Lower leg skin (tissue), 3 donors: ENCODE measurements around the gene CD34.

Source experiments
- POLR2A ChIP-seq, 2 donors: fragments of 450-650 bp; IDR thresholded peaks; one replicate each; pipeline ENCODE4 v1.6.1; 2016 to 2017; ENCODE audit warnings: antibody characterized with exemption in 2 of 2, mild to moderate bottlenecking in 1 of 2, moderate library complexity in 1 of 2
- TF ChIP-seq, protein P1 (sequence below), 3 donors: fragments of 450-650 bp; IDR thresholded peaks; one replicate each; pipeline ENCODE4 v1.5.1; 2016; ENCODE audit warnings: antibody characterized with exemption in 3 of 3, mild to moderate bottlenecking in 3 of 3, moderate library complexity in 2 of 3

DNA sequence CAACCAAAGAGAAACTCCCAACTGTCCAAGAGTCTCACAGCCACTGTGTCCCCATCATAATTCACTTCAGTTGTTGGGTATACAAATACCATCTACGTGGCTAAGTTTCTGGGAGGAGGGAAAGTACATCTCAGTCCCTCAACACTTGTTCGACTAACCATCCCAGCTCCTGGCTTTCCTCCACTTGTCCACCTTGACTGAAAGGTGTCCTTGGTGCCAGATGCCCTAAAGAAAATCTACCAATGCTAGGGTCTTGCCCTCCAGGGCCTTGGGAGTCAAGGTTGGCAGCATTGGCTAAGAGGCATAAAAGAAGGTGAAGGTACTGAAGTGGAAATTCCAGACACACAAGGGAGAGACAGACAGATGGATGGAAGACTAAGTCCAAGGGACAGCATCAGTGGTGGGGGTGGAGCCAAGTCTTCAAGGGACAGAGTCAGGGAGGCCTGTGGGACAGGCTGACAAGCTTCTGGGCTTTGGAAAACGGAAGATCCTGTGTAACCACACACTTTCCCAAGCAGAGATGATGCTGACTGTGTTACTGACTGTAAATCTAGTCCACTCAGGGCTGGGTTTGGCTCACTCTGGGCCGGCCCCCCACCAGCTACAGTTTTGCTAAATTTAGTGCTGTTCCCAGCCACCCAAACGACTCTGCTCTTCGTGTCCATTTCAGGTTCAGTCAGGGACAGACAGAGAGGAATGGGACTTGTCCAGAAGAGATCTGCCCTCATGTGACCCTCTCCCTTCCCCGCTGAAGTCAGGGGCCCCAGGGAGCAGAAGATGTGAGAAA lies 60.1 kb downstream of the CD34 start:
- TF ChIP-seq, protein P1, sequence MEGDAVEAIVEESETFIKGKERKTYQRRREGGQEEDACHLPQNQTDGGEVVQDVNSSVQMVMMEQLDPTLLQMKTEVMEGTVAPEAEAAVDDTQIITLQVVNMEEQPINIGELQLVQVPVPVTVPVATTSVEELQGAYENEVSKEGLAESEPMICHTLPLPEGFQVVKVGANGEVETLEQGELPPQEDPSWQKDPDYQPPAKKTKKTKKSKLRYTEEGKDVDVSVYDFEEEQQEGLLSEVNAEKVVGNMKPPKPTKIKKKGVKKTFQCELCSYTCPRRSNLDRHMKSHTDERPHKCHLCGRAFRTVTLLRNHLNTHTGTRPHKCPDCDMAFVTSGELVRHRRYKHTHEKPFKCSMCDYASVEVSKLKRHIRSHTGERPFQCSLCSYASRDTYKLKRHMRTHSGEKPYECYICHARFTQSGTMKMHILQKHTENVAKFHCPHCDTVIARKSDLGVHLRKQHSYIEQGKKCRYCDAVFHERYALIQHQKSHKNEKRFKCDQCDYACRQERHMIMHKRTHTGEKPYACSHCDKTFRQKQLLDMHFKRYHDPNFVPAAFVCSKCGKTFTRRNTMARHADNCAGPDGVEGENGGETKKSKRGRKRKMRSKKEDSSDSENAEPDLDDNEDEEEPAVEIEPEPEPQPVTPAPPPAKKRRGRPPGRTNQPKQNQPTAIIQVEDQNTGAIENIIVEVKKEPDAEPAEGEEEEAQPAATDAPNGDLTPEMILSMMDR (IDR thresholded peaks at IDR 0.05), result no peak
- no peak for TF ChIP-seq POLR2A (IDR thresholded peaks at IDR 0.05)
